ENCODE results near the gene QRICH1.
"Not testable (repeated sequence)": the region's sequence is repeated elsewhere in the genome, so short reads cannot be mapped to it uniquely, and the experiment has no call there.

The QRICH1 gene

GRCh38 chr3:49016414-49017228 is 77.2 kb downstream of the QRICH1 start:
- DNase-seq: no peak

GRCh38 chr3:49015765-49016164 is 78.1 kb downstream of the QRICH1 start:
- DNase-seq: no peak

- no peak for DNase-seq
Measured at GRCh38 chr3:49015072-49015471, 78.8 kb downstream of the QRICH1 start.

GRCh38 chr3:49013738-49014660 is 79.9 kb downstream of the QRICH1 start:
- DNase-seq: peak; percentile 38 to 45

GRCh38 chr3:49013113-49013737 is 80.6 kb downstream of the QRICH1 start:
- no peak for DNase-seq

- DNase-seq: no peak
Measured at GRCh38 chr3:49012441-49013017, 81.3 kb downstream of the QRICH1 start.

- DNase-seq: no peak
Measured at GRCh38 chr3:49009396-49009795, 84.5 kb downstream of the QRICH1 start.

GRCh38 chr3:49008627-49009026 is 85.2 kb downstream of the QRICH1 start:
- DNase-seq: not testable (repeated sequence)

GRCh38 chr3:49007771-49008528 is 85.9 kb downstream of the QRICH1 start:
- DNase-seq: peak; percentile 72 to 78

- peak; percentile 96 to 97 for DNase-seq
Measured at GRCh38 chr3:49007068-49007770, 86.7 kb downstream of the QRICH1 start, which contains the start of gene WDR6. Gene WDR6, plus strand, starts transcription at chr3:49007391. Its CDS starts 41 bp downstream, at chr3:49007432.

GRCh38 chr3:49006408-49007067 is 87.3 kb downstream of the QRICH1 start:
- no peak for DNase-seq

- no peak for DNase-seq
Measured at GRCh38 chr3:49005998-49006397, 87.9 kb downstream of the QRICH1 start.

- DNase-seq: no peak
Measured at GRCh38 chr3:49005303-49005680, 88.6 kb downstream of the QRICH1 start.

- no peak for DNase-seq
Measured at GRCh38 chr3:49004352-49005302, 89.2 kb downstream of the QRICH1 start.

GRCh38 chr3:49001155-49001554 is 92.7 kb downstream of the QRICH1 start:
- no peak for DNase-seq

- no peak for DNase-seq
Measured at GRCh38 chr3:48999085-48999858, 94.6 kb downstream of the QRICH1 start.

- no peak for DNase-seq
Measured at GRCh38 chr3:48997714-48998637, 95.9 kb downstream of the QRICH1 start.

Measured in Kasumi-1 (cell line).